Panc1 (cell line): ENCODE measurements around the gene AFF3.

Experiments
- CTCF ChIP-seq: fragments of 450-650 bp; IDR thresholded peaks from 2 replicates; pipeline ENCODE4 v1.5.1; 2017; ENCODE audit warnings: mild to moderate bottlenecking
- POLR2AphosphoS5 ChIP-seq: IDR thresholded peaks from 2 replicates; pipeline ENCODE4 v1.6.1; 2012; ENCODE audit warnings: mild to moderate bottlenecking, low read depth, low read length, moderate library complexity
- SIN3A ChIP-seq: IDR thresholded peaks from 2 replicates; pipeline ENCODE4 v1.6.1; 2012; ENCODE audit warnings: low read depth, mild to moderate bottlenecking, low read length, moderate library complexity, borderline replicate concordance; ENCODE audit not compliant: insufficient read depth
- TCF7L2 ChIP-seq: IDR thresholded peaks from 2 replicates; pipeline ENCODE4 v1.6.1; 2011; ENCODE audit warnings: mild to moderate bottlenecking, low read depth, low read length, inconsistent platforms
- TF ChIP-seq, protein P1 (sequence below), 2 experiments: IDR thresholded peaks; 2 replicates each; pipeline ENCODE4 v1.6.1; 2011 to 2012; ENCODE audit warnings: low read depth in 2 of 2, control low read depth in 1 of 2, low read length in 1 of 2, mild to moderate bottlenecking in 1 of 2, moderate library complexity in 1 of 2; ENCODE audit not compliant: insufficient read depth in 1 of 2

GRCh38 chr2:100137866-100138570 is 4.4 kb downstream of the AFF3 start:
- TF ChIP-seq CTCF (no peak), SIN3A (no peak), POLR2AphosphoS5 (no peak), TCF7L2 (no peak)
- TF ChIP-seq, protein P1, sequence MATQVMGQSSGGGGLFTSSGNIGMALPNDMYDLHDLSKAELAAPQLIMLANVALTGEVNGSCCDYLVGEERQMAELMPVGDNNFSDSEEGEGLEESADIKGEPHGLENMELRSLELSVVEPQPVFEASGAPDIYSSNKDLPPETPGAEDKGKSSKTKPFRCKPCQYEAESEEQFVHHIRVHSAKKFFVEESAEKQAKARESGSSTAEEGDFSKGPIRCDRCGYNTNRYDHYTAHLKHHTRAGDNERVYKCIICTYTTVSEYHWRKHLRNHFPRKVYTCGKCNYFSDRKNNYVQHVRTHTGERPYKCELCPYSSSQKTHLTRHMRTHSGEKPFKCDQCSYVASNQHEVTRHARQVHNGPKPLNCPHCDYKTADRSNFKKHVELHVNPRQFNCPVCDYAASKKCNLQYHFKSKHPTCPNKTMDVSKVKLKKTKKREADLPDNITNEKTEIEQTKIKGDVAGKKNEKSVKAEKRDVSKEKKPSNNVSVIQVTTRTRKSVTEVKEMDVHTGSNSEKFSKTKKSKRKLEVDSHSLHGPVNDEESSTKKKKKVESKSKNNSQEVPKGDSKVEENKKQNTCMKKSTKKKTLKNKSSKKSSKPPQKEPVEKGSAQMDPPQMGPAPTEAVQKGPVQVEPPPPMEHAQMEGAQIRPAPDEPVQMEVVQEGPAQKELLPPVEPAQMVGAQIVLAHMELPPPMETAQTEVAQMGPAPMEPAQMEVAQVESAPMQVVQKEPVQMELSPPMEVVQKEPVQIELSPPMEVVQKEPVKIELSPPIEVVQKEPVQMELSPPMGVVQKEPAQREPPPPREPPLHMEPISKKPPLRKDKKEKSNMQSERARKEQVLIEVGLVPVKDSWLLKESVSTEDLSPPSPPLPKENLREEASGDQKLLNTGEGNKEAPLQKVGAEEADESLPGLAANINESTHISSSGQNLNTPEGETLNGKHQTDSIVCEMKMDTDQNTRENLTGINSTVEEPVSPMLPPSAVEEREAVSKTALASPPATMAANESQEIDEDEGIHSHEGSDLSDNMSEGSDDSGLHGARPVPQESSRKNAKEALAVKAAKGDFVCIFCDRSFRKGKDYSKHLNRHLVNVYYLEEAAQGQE (IDR thresholded peaks at IDR 0.05; ENCODE audit: insufficient read depth in 1 of 2, low read depth in 2 of 2, low read length in 1 of 2), result no peak
